ENCODE data around the gene WTAP. TPM values are rescaled to one million over a fixed set of nuclear protein-coding genes. Genes with fewer than 3 reads are reported as not detected.
"Not testable (repeated sequence)": the region's sequence is repeated elsewhere in the genome, so short reads cannot be mapped to it uniquely, and the experiment has no call there.

WTAP gene
- total RNA-seq, 1 experiment from 2014 or later: 114 TPM

DNA sequence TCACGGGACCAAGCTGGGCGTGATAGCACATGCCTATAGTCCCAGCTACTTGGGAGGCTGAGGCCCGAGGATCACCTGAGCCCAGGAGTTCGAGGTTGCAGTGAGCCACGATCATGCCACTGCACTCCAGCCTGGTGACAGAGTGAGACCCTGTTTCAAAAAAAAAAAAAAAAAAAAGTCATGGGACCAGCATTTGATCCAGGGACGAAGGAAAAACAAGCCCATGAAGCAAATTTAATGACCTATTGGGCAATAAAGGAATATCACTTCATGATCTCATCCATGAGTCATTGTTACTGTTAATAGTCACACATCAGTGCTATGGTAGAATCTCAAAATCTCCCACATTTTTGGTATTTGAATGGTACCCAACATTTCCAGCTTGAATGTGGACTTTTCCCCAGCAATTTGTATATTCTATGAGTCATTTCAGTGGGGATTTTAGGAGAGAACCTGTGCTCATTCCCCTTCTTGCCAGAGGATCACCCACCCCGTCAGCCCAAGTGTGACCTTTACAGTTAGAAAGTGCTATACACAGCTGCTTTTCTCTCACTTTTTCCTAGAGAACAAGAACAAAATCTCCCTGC lies 25.8 kb upstream of the WTAP start:
- no peaks in the 10 kb centered on the region for H3K27me3 Mint-ChIP-seq (ENCODE audit: insufficient read depth, unreplicated experiment)
- ChIA-PET POLR2A (no interaction called here), CTCF (no interaction called here)
- TF ChIP-seq, protein P1, sequence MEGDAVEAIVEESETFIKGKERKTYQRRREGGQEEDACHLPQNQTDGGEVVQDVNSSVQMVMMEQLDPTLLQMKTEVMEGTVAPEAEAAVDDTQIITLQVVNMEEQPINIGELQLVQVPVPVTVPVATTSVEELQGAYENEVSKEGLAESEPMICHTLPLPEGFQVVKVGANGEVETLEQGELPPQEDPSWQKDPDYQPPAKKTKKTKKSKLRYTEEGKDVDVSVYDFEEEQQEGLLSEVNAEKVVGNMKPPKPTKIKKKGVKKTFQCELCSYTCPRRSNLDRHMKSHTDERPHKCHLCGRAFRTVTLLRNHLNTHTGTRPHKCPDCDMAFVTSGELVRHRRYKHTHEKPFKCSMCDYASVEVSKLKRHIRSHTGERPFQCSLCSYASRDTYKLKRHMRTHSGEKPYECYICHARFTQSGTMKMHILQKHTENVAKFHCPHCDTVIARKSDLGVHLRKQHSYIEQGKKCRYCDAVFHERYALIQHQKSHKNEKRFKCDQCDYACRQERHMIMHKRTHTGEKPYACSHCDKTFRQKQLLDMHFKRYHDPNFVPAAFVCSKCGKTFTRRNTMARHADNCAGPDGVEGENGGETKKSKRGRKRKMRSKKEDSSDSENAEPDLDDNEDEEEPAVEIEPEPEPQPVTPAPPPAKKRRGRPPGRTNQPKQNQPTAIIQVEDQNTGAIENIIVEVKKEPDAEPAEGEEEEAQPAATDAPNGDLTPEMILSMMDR (IDR thresholded peaks at IDR 0.05; ENCODE audit: insufficient read depth in 1 of 2, low read depth in 1 of 2, low read length in 1 of 2, severe bottlenecking in 1 of 2, unreplicated experiment in 1 of 2): no peak
- Histone ChIP-seq H3K27me3 (replicated peaks; ENCODE audit: control insufficient read depth, insufficient read depth, low read length) (no peaks in the 10 kb centered on the region), H3K4me3 (ENCODE audit: low read depth, low read length) (no peak overlapping the region), H3K36me3 (ENCODE audit: control insufficient read depth, insufficient read depth, low read length) (no peaks in the 10 kb centered on the region), H3K9me3 (no peaks in the 10 kb centered on the region), H3K4me1 (no peaks in the 10 kb centered on the region)
- H3K9me3 Mint-ChIP-seq (ENCODE audit: unreplicated experiment): no peaks in the 10 kb centered on the region
- no peaks in the 10 kb centered on the region for H3K4me1 Mint-ChIP-seq (ENCODE audit: low read depth, unreplicated experiment)
- H3K36me3 Mint-ChIP-seq (ENCODE audit: insufficient read depth, unreplicated experiment): peaks cover 7% of the 10 kb centered on the region
- BruUV-seq (replicated peaks): no TSS peak
- no peak overlapping the region for H3K27ac Mint-ChIP-seq (ENCODE audit: unreplicated experiment)
- no peak overlapping the region for H3K4me3 Mint-ChIP-seq (ENCODE audit: unreplicated experiment)
- no peak for DNase-seq
- intact Hi-C loops (cut with micrococcal nuclease; ENCODE audit: unreplicated experiment): no loop called here

DNA sequence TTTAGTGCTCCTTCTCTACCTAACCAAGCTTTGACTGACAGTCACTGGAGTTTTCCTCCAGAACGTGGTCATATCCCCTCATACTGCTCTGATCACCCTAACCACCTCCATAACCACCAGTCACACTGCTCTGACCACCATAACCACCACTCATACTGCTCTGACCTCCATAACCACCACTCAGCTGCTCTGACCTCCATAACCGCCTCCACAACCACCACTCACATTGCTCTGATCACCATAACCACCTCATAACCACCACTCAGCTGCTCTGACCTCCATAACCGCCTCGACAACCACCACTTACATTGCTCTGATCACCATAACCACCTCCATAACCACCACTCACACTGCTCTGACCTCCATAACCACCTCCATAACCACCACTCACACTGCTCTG lies 16.7 kb upstream of the WTAP start:
- intact Hi-C loops (cut with micrococcal nuclease; ENCODE audit: unreplicated experiment); H3K9me3 ChIP-seq; BruUV-seq (replicated peaks); H3K4me3 ChIP-seq (ENCODE audit: low read depth, low read length); DNase-seq; H3K4me1 Mint-ChIP-seq (ENCODE audit: low read depth, unreplicated experiment); H3K4me3 Mint-ChIP-seq (ENCODE audit: unreplicated experiment); H3K9me3 Mint-ChIP-seq (ENCODE audit: unreplicated experiment); H3K36me3 Mint-ChIP-seq (ENCODE audit: insufficient read depth, unreplicated experiment); CTCF ChIA-PET; H3K4me1 ChIP-seq; H3K36me3 ChIP-seq (ENCODE audit: control insufficient read depth, insufficient read depth, low read length); H3K27ac Mint-ChIP-seq (ENCODE audit: unreplicated experiment); H3K27me3 ChIP-seq (replicated peaks; ENCODE audit: control insufficient read depth, insufficient read depth, low read length); H3K27me3 Mint-ChIP-seq (ENCODE audit: insufficient read depth, unreplicated experiment): not testable (repeated sequence)
- POLR2A ChIA-PET: interaction anchor here (0.5 kb wide), 1 partner anchor 14 kb away, joined by 5 read pairs; no protein-coding TSS in a partner anchor

DNA sequence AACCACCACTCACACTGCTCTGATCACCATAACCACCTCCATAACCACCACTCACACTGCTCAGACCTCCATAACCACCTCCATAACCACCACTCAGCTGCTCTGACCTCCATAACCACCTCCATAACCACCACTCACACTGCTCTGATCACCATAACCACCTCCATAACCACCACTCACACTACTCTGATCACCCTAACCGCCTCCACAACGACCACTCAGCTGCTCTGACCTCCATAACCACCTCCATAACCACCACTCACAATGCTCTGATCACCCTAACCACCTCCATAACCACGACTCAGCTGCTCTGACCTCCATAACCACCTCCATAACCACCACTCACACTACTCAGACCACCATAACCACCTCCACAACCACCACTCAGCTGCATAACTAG lies 14.9 kb upstream of the WTAP start:
- H3K27me3 Mint-ChIP-seq (ENCODE audit: insufficient read depth, unreplicated experiment); H3K9me3 ChIP-seq; POLR2A ChIA-PET; H3K9me3 Mint-ChIP-seq (ENCODE audit: unreplicated experiment); H3K36me3 Mint-ChIP-seq (ENCODE audit: insufficient read depth, unreplicated experiment); DNase-seq; H3K36me3 ChIP-seq (ENCODE audit: control insufficient read depth, insufficient read depth, low read length); intact Hi-C loops (cut with micrococcal nuclease; ENCODE audit: unreplicated experiment); BruUV-seq (replicated peaks); H3K27me3 ChIP-seq (replicated peaks; ENCODE audit: control insufficient read depth, insufficient read depth, low read length); CTCF ChIA-PET; H3K4me3 Mint-ChIP-seq (ENCODE audit: unreplicated experiment); H3K4me3 ChIP-seq (ENCODE audit: low read depth, low read length); H3K4me1 Mint-ChIP-seq (ENCODE audit: low read depth, unreplicated experiment); H3K27ac Mint-ChIP-seq (ENCODE audit: unreplicated experiment); H3K4me1 ChIP-seq: not testable (repeated sequence)

DNA sequence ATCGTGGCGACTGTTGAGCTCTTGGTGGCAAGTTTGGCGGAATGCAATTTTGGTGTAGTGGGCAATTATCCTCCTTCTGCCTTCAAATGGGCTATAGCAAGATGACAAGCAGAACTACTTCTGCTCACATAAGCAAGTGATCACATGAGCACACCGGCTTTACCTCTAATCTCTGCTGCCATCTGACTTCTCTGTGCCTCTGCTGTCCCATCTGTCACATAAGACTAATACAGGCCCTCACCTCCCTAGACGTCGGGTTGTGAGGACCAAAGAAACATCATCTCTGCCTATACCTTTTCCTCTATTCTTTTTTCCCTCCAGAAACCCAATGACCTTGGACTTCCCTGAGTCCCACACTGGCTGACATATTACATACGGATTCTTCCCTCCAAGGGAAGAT lies 13.3 kb upstream of the WTAP start:
- H3K27ac Mint-ChIP-seq (ENCODE audit: unreplicated experiment): no peak overlapping the region
- TF ChIP-seq, protein P1 (IDR thresholded peaks at IDR 0.05; ENCODE audit: insufficient read depth in 1 of 2, low read depth in 1 of 2, low read length in 1 of 2, severe bottlenecking in 1 of 2, unreplicated experiment in 1 of 2): no peak
- no peaks in the 10 kb centered on the region for H3K27me3 Mint-ChIP-seq (ENCODE audit: insufficient read depth, unreplicated experiment)
- POLR2A ChIA-PET: no interaction called here
- H3K4me3 Mint-ChIP-seq (ENCODE audit: unreplicated experiment): no peak overlapping the region
- CTCF ChIA-PET: interaction anchor here (0.5 kb wide), 1 partner anchor 119 kb away, joined by 3 read pairs; no protein-coding TSS in a partner anchor
- no peaks in the 10 kb centered on the region for H3K4me1 Mint-ChIP-seq (ENCODE audit: low read depth, unreplicated experiment)
- intact Hi-C loops (cut with micrococcal nuclease; ENCODE audit: unreplicated experiment): no loop called here
- peaks cover 5% of the 10 kb centered on the region for H3K36me3 Mint-ChIP-seq (ENCODE audit: insufficient read depth, unreplicated experiment)
- BruUV-seq (replicated peaks): no TSS peak
- no peaks in the 10 kb centered on the region for H3K27me3 ChIP-seq (replicated peaks; ENCODE audit: control insufficient read depth, insufficient read depth, low read length)
- H3K9me3 Mint-ChIP-seq (ENCODE audit: unreplicated experiment): no peaks in the 10 kb centered on the region
- H3K9me3 ChIP-seq: no peaks in the 10 kb centered on the region
- no peak overlapping the region for H3K4me3 ChIP-seq (ENCODE audit: low read depth, low read length)
- no peaks in the 10 kb centered on the region for H3K36me3 ChIP-seq (ENCODE audit: control insufficient read depth, insufficient read depth, low read length)
- H3K4me1 ChIP-seq: no peaks in the 10 kb centered on the region
- DNase-seq: no peak

Data from Caco-2 (cell line).